ENCODE results near the gene FADS6. TPM values are rescaled to one million over a fixed set of nuclear protein-coding genes. Genes with fewer than 3 reads are reported as not detected.
A peak's percentile ranks its signal among the peaks of the same experiment; 100 is the strongest.

The FADS6 gene
- total and polyA plus RNA-seq, 2 of the 13 experiments (the other 11 are each of a cell fraction or from before 2014, with no cell fraction given) = 0.11 TPM

- TF ChIP-seq ZNF142 (CRISPR knock-in tag; IDR thresholded peaks at IDR 0.05) = no peak
- TF ChIP-seq CBX2 (IDR thresholded peaks at IDR 0.05; ENCODE audit: low read depth, low read length) = no peak
- TF ChIP-seq CBX2 (CRISPR knock-in tag; IDR thresholded peaks at IDR 0.05; ENCODE audit: low read depth) = no peak
- TF ChIP-seq FOXO1 (CRISPR knock-in tag; IDR thresholded peaks at IDR 0.05) = no peak
- no peak for TF ChIP-seq ZNF713 (CRISPR knock-in tag; IDR thresholded peaks at IDR 0.05)
- no peak for TF ChIP-seq HCFC1 (IDR thresholded peaks at IDR 0.05; ENCODE audit: low read depth, low read length)
- TF ChIP-seq POLR2G (IDR thresholded peaks at IDR 0.05; ENCODE audit: low read depth, low read length) = no peak
- TF ChIP-seq MIXL1 (CRISPR knock-in tag; IDR thresholded peaks at IDR 0.05) = no peak
- TF ChIP-seq ZNF33B (CRISPR knock-in tag; IDR thresholded peaks at IDR 0.05) = 0 out of 2 replicates have a peak, but pooled peaks have one; percentile 15
- no peak for TF ChIP-seq AKAP8 (CRISPR knock-in tag; IDR thresholded peaks at IDR 0.05)
- TF ChIP-seq TRAFD1 (CRISPR knock-in tag; IDR thresholded peaks at IDR 0.05; ENCODE audit: borderline replicate concordance) = no peak
- TF ChIP-seq CBX5 (CRISPR knock-in tag; IDR thresholded peaks at IDR 0.05; ENCODE audit: borderline replicate concordance) = no peak
- no peak for TF ChIP-seq DR1 (CRISPR knock-in tag; IDR thresholded peaks at IDR 0.05)
- TF ChIP-seq SP1 (IDR thresholded peaks at IDR 0.05) = no peak
- no peak; the same call in 1 of the 2 replicates for TF ChIP-seq SP1 (CRISPR knock-in tag; IDR thresholded peaks at IDR 0.05)
- 0 out of 2 replicates have a peak, but pooled peaks have one; percentile 31 for TF ChIP-seq ZNF580 (CRISPR knock-in tag; IDR thresholded peaks at IDR 0.05; ENCODE audit: borderline replicate concordance, low read depth)
- TF ChIP-seq LRRFIP1 (CRISPR knock-in tag; conservative IDR thresholded peaks at IDR 0.05) = no peak
- no peak for TF ChIP-seq HNRNPUL1 (IDR thresholded peaks at IDR 0.05; ENCODE audit: low read depth, low read length)
Measured at GRCh38 chr17:74862108-74862901, 31.1 kb downstream of the FADS6 start (continued).
